DMS153 (cell line): Measurements from ENCODE around the gene TUT4.
"Not testable (repeated sequence)": the region's sequence is repeated elsewhere in the genome, so short reads cannot be mapped to it uniquely, and the experiment has no call there.

Experiments used
- DNase-seq: peaks from one replicate; lab custom pipeline; 2025; lab: John Stamatoyannopoulos, UW

Gene TUT4

GRCh38 chr1:52552505-52553361, at the start of gene TUT4:
TSS of gene TUT4 (minus strand) at chr1:52553092. CDS start at chr1:52526280, 26,812 bp downstream.
- peak; percentile 78 for DNase-seq

GRCh38 chr1:52601991-52602855, 49.3 kb upstream of the TUT4 start, which contains the start of gene GPX7:
TSS of gene GPX7 (plus strand) at chr1:52602371. CDS start at chr1:52602410, 39 bp downstream.
- no peak for DNase-seq

GRCh38 chr1:52601519-52601918, 48.6 kb upstream of the TUT4 start:
- no peak for DNase-seq

GRCh38 chr1:52600533-52601179, 47.8 kb upstream of the TUT4 start:
- no peak for DNase-seq

GRCh38 chr1:52599236-52599635, 46.3 kb upstream of the TUT4 start:
- DNase-seq = no peak

GRCh38 chr1:52598729-52599128, 45.8 kb upstream of the TUT4 start:
- no peak for DNase-seq

GRCh38 chr1:52597912-52598311, 45.0 kb upstream of the TUT4 start:
- no peak for DNase-seq

- DNase-seq = no peak
These were observed 42.2 kb upstream of the TUT4 start for GRCh38 chr1:52595061-52595460.

GRCh38 chr1:52593495-52593894, 40.6 kb upstream of the TUT4 start:
- no peak for DNase-seq

- DNase-seq = no peak
These were observed 39.9 kb upstream of the TUT4 start for GRCh38 chr1:52592637-52593323.

GRCh38 chr1:52590266-52590665, 37.4 kb upstream of the TUT4 start:
- DNase-seq = no peak

GRCh38 chr1:52588535-52588934, 35.6 kb upstream of the TUT4 start:
- no peak for DNase-seq

- no peak for DNase-seq
These were observed 35.1 kb upstream of the TUT4 start for GRCh38 chr1:52588027-52588426.

GRCh38 chr1:52585474-52585873, 32.6 kb upstream of the TUT4 start:
- no peak for DNase-seq

- no peak for DNase-seq
These were observed 29.3 kb upstream of the TUT4 start for GRCh38 chr1:52582116-52582696.

- no peak for DNase-seq
These were observed 27.4 kb upstream of the TUT4 start for GRCh38 chr1:52580283-52580682.

GRCh38 chr1:52579415-52579814, 26.5 kb upstream of the TUT4 start:
- DNase-seq = no peak

- DNase-seq = not testable (repeated sequence)
These were observed 25.2 kb upstream of the TUT4 start for GRCh38 chr1:52578066-52578465.

- no peak for DNase-seq
These were observed 23.2 kb upstream of the TUT4 start for GRCh38 chr1:52576074-52576473.

GRCh38 chr1:52574594-52574993, 21.7 kb upstream of the TUT4 start:
- DNase-seq = no peak

GRCh38 chr1:52572387-52572786, 19.5 kb upstream of the TUT4 start:
- no peak for DNase-seq
